Activated naive CD4-positive, alpha-beta T cell treated with anti-CD3 and anti-CD28 coated beads, Interleukin-2, amount 10 ng/mL, durations not matched to agents 7 days and 5 days (primary cell): ENCODE measurements around the gene CRB1.

ENCODE experiments used
- CTCF ChIA-PET: fragments of 350-600 bp; sonication (Branson Sonifier 250); formaldehyde crosslinking; loops from one replicate; lab custom pipeline; 2021; ENCODE audit warnings: antibody characterized with exemption; lab: Charles Lee
- DNase-seq: peaks from one replicate; pipeline ENCODE4 v3.0.0-alpha.2; 2020
- H3K27ac Mint-ChIP-seq: one replicate; pipeline ENCODE4 v1.8.0; 2021; ENCODE audit warnings: mild to moderate bottlenecking, moderate library complexity, mixed read lengths
- H3K27me3 Mint-ChIP-seq: one replicate; pipeline ENCODE4 v1.8.0; 2021; ENCODE audit warnings: mild to moderate bottlenecking, mixed read lengths
- H3K36me3 Mint-ChIP-seq: one replicate; pipeline ENCODE4 v1.8.0; 2021; ENCODE audit warnings: mixed read lengths
- H3K4me1 Mint-ChIP-seq: one replicate; pipeline ENCODE4 v1.8.0; 2021; ENCODE audit warnings: mixed read lengths
- H3K4me3 Mint-ChIP-seq: one replicate; pipeline ENCODE4 v1.8.0; 2021; ENCODE audit warnings: mild to moderate bottlenecking, moderate library complexity, mixed read lengths
- H3K9me3 Mint-ChIP-seq: one replicate; pipeline ENCODE4 v1.8.0; 2021; ENCODE audit warnings: mixed read lengths

Gene CRB1

DNA sequence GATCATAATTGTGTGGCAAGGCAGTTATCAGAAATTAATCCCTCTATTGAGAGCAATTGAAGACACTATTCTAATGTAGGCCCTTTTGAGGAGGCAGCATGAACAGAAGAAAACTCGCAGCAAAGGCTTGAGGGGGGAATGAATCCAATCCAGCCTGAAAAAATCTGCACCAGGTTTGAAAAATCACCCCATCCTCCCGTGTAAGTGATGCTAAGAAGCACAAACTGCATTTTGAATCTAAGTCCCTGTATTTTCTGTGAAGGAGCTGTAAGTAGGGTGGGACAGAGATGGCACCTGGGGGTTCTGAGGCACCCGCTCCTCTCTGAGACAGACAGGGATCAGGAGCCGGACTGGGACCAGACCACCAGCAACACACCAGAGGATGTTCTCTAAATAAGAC is at the start of gene CRB1:
Gene CRB1 (plus strand): TSS at position 241 of the 400 bp plus-strand sequence. CDS start 161 bp downstream, outside the sequence.
- CTCF ChIA-PET = no interaction called here
- no peak for DNase-seq
- Mint-ChIP-seq H3K9me3 (no peaks in the 10 kb centered on the region), H3K27me3 (peaks cover 7% of the 10 kb centered on the region), H3K4me1 (no peaks in the 10 kb centered on the region), H3K27ac (no peak within 1 kb of the TSS), H3K4me3 (no peak within 1 kb of the TSS), H3K36me3 (no peaks in the 10 kb centered on the region)

DNA sequence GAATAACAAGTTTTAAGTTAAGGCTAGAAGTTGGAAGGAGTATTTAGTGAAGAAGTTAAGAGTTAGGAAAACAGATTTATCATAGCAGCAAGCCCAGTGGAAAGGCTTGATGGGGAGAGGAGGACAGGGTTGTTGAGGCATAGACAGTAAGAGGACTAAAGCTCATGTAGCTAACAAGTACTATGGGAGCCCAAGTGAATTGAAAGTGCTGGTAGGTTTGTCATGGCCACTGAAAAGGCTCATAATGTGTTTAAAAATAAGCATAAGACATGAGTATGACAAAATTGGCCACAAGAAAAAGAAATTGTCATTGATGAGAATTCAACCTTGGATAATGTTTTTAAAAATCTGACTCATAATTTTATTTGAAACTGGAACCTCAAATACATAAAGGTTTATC is 49.2 kb upstream of the CRB1 start:
- H3K27ac Mint-ChIP-seq = no peak overlapping the region
- H3K9me3 Mint-ChIP-seq = no peaks in the 10 kb centered on the region
- peaks cover 4% of the 10 kb centered on the region for H3K4me1 Mint-ChIP-seq
- H3K4me3 Mint-ChIP-seq = no peak overlapping the region
- no peaks in the 10 kb centered on the region for H3K36me3 Mint-ChIP-seq
- H3K27me3 Mint-ChIP-seq = no peaks in the 10 kb centered on the region
- CTCF ChIA-PET = no interaction called here
- DNase-seq = no peak

DNA sequence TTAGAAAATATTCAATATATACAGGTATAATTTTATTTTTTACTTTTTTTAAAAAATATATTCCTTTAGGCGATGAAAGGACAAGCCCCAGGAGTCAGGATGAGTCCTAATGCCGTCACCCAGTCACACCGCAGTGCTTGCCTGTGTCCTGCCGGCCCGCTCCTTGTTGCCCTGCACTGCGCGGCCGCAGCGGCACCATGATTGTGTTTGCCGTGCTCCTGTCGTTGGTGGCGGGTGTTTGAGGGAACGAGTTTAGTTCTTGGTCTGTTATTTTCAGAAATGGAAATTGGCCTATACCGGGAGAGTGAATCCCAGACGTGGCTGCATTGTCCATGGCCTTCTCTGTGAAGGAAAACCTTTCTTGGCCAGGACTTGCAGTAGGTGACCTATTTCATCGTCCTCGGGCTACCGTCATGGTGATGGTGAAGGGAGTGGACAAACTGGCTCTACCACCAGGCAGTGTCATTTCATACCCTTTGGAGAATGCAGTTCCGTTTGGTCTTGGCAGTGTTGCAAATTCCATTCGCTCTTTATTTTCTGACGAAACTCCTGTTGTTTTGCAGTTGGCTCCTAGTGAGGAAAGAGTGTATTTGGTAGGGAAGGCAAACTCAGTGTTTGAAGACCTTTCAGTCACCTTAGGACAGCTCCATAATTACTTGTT is 45.9 kb upstream of the CRB1 start:
- CTCF ChIA-PET = no interaction called here
- Mint-ChIP-seq H3K4me1 (peaks cover 4% of the 10 kb centered on the region), H3K4me3 (no peak overlapping the region), H3K36me3 (no peaks in the 10 kb centered on the region), H3K27me3 (no peaks in the 10 kb centered on the region), H3K27ac (no peak overlapping the region), H3K9me3 (no peaks in the 10 kb centered on the region)
- DNase-seq = no peak

DNA sequence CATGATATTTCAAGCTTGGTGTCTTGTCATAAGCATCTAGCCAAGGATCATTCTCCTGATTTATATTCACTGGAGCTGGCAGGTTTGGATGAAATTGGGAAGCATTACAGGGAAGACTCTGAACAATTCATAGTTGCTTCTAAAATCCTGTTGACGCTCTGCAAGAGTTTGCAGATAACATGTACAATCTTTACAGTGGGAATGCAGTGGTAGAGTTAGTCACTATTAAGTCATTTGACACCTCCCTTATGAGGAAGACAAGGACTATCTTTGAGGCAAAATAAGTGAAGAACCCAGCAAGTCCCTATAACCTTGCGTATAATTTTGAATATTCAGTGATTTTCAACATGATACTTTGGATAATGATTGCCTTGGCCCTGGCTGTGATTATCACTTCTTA is 45.3 kb upstream of the CRB1 start:
- no peaks in the 10 kb centered on the region for H3K27me3 Mint-ChIP-seq
- H3K36me3 Mint-ChIP-seq = no peaks in the 10 kb centered on the region
- H3K9me3 Mint-ChIP-seq = no peaks in the 10 kb centered on the region
- H3K4me3 Mint-ChIP-seq = no peak overlapping the region
- DNase-seq = no peak
- H3K27ac Mint-ChIP-seq = no peak overlapping the region
- CTCF ChIA-PET = no interaction called here
- H3K4me1 Mint-ChIP-seq = peaks cover 4% of the 10 kb centered on the region

DNA sequence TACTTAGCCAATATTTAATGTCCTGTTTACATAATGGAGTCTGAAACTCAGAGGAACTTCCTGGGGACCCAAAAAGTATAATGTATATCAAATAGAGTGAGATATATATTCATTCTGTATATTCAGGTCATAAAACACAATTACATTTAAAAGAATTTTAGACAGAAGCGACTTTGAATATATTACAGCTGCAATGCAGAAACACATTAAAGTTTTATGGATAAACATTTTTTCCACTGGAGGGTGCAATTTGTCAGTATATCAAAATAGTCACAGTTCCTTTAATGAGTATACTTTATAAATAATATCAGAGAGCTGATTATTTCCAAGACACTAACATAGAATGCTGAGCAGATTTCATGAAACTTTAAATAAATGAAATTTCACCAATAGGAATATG is 43.9 kb upstream of the CRB1 start:
- no peak overlapping the region for H3K27ac Mint-ChIP-seq
- H3K9me3 Mint-ChIP-seq = no peaks in the 10 kb centered on the region
- H3K27me3 Mint-ChIP-seq = no peaks in the 10 kb centered on the region
- H3K36me3 Mint-ChIP-seq = no peaks in the 10 kb centered on the region
- H3K4me1 Mint-ChIP-seq = peaks cover 4% of the 10 kb centered on the region
- H3K4me3 Mint-ChIP-seq = no peak overlapping the region
- no peak for DNase-seq
- CTCF ChIA-PET = no interaction called here

DNA sequence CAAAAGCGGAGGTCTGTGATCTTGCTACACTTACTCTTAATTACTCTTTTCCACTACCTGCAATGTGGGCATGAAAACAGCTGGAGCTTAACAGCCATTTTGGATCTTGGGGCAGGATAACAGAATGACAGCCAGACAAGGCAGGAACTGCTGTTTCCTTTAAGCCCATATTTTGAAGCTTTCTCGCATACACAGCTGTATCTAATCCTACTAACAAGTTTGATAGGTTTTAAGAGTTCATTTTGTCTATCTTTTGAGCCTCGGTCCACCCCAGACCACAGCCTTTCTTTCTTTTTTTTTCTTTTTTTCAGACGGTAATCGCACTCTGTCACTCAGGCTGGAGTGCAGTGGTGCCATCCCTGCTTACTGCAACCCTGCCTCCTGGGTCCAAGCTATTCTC is 42.4 kb upstream of the CRB1 start:
- H3K4me3 Mint-ChIP-seq = no peak overlapping the region
- DNase-seq = no peak
- H3K9me3 Mint-ChIP-seq = no peaks in the 10 kb centered on the region
- no peaks in the 10 kb centered on the region for H3K36me3 Mint-ChIP-seq
- no peak overlapping the region for H3K27ac Mint-ChIP-seq
- H3K27me3 Mint-ChIP-seq = no peaks in the 10 kb centered on the region
- H3K4me1 Mint-ChIP-seq = no peaks in the 10 kb centered on the region
- CTCF ChIA-PET = interaction anchor here (1.0 kb wide), 1 partner anchor 131 kb away, joined by 3 read pairs; no protein-coding TSS in a partner anchor

DNA sequence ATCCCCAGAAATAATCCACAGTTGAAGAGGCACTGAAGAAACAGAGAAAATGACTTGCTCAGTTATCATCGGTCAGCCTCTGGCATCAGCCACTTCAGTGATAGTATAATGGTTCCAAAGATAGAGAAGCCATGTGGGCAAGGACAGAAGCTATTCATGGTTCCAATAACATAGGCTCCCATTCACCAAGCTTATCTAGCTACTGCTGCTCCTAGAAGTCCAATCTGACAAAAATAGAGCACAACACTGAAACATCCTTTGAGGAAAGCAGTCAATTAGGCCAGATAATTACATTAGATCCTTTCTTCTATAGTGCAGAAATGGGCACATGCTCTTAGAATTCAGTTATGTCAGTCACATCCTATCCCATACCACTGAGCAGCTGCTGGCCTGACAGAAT is 33.5 kb upstream of the CRB1 start:
- Mint-ChIP-seq H3K36me3 (no peaks in the 10 kb centered on the region), H3K4me3 (no peak overlapping the region), H3K9me3 (no peaks in the 10 kb centered on the region), H3K4me1 (no peaks in the 10 kb centered on the region), H3K27ac (no peak overlapping the region), H3K27me3 (no peaks in the 10 kb centered on the region)
- CTCF ChIA-PET = no interaction called here
- no peak for DNase-seq

DNA sequence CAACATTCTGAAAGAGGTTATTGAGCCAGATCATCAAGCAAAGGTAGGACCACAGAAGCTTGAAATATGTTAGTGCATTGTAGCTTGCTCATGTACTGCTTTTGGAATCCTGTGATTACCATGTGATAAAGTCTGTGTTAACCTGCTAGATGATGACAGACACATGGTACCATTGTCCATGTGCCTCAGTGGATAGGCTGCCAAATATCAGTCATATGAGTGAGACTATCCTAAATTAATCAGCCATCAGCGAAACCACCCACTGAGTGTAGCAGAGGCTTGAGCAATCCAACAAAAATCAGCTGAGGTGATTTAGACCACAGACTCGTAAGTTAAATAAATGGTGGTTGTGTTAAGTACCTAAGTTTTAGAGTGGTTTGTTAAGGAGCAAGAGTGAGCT is 32.7 kb upstream of the CRB1 start:
- no peaks in the 10 kb centered on the region for H3K27me3 Mint-ChIP-seq
- H3K9me3 Mint-ChIP-seq = no peaks in the 10 kb centered on the region
- H3K36me3 Mint-ChIP-seq = no peaks in the 10 kb centered on the region
- no peaks in the 10 kb centered on the region for H3K4me1 Mint-ChIP-seq
- DNase-seq = no peak
- no peak overlapping the region for H3K27ac Mint-ChIP-seq
- H3K4me3 Mint-ChIP-seq = no peak overlapping the region
- CTCF ChIA-PET = no interaction called here

DNA sequence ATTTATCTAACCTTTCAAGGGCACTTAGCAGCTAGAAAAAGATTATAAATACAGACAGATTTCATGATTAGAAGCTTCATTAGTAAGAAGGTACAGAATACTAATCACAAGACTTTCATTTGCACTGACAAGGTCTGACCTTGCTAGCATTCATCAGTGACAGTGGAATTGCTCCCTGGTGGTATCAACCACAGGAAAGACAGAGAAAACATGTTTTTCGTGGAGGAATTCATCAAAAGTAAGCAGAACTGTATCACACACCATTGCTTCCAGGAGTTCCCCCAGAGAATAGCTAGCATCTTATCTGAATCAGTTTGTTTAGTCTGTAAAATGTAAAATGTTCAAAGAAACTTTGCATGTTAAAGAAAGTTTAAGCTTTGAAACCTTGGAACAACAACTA is 20.6 kb upstream of the CRB1 start:
- no peaks in the 10 kb centered on the region for H3K27me3 Mint-ChIP-seq
- no peak for DNase-seq
- no peaks in the 10 kb centered on the region for H3K36me3 Mint-ChIP-seq
- CTCF ChIA-PET = no interaction called here
- H3K4me1 Mint-ChIP-seq = no peaks in the 10 kb centered on the region
- H3K4me3 Mint-ChIP-seq = no peak overlapping the region
- H3K27ac Mint-ChIP-seq = no peak overlapping the region
- no peaks in the 10 kb centered on the region for H3K9me3 Mint-ChIP-seq

DNA sequence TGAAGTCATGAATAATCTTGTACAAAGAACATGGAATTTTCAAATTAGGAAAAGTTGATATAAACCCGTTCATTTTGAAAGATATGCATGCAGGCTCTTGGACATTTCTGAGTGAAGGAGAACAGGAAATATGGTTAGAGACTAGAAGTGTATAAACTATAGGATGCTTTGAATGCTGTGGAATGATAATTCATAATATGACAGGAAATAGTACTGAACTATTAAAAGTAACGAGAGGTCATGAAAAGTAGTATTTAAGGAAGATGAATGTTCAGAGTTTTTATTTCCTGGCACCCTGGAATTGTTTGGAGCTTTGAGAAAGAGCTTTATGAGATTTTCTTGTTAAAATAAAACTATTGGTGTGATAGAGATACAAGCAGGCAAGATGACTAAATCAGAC is 18.7 kb upstream of the CRB1 start:
- CTCF ChIA-PET = no interaction called here

DNA sequence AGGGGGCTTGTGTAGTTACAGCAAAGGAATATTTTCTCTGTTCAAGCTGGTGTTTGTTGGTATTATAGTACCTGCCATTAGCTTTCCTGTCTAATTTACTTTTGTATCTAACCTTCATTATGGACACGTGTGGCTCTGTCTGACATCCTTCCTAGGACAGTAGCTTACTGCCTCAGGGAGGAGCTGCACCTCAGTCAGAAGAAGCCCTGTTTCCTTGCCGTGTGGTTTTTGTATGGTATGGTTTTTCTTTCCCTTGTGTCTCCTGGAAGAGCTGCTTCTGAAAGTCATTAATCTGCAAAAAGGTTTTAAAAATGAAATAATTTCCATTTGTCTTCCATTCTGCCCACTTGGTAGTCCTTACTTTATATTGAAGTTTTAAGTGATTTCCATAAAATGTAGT is 17.4 kb upstream of the CRB1 start:
- no peaks in the 10 kb centered on the region for H3K27me3 Mint-ChIP-seq
- CTCF ChIA-PET = no interaction called here
- H3K36me3 Mint-ChIP-seq = no peaks in the 10 kb centered on the region
- no peak overlapping the region for H3K4me3 Mint-ChIP-seq
- no peaks in the 10 kb centered on the region for H3K9me3 Mint-ChIP-seq
- H3K4me1 Mint-ChIP-seq = no peaks in the 10 kb centered on the region
- DNase-seq = no peak
- no peak overlapping the region for H3K27ac Mint-ChIP-seq

More for the DNA sequence above, 18.7 kb upstream of the CRB1 start:
- Mint-ChIP-seq H3K27me3 (no peaks in the 10 kb centered on the region), H3K36me3 (no peaks in the 10 kb centered on the region), H3K27ac (no peak overlapping the region), H3K9me3 (no peaks in the 10 kb centered on the region), H3K4me1 (no peaks in the 10 kb centered on the region), H3K4me3 (no peak overlapping the region)
- no peak for DNase-seq

DNA sequence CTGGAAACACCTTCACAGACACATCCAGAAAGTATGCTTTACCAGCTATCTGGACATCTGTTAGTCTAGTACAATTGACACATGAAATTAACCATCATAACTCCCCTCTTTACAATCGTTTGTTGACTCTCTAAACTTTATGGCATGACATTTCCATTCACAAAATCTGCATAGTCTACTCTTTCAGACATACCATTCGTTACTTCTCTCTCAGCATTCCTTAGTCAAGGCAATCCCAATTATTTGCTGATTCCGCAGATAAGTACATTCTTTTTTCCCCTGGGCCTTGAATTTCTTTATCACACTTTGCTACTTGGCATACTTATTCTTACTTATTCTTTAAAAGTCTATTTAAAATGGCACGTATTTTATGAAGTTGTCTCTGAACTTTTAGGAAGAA is 15.1 kb upstream of the CRB1 start:
- Mint-ChIP-seq H3K4me3 (no peak overlapping the region), H3K9me3 (no peaks in the 10 kb centered on the region), H3K4me1 (no peaks in the 10 kb centered on the region), H3K27me3 (no peaks in the 10 kb centered on the region), H3K36me3 (no peaks in the 10 kb centered on the region), H3K27ac (no peak overlapping the region)
- no peak for DNase-seq
- CTCF ChIA-PET = no interaction called here

DNA sequence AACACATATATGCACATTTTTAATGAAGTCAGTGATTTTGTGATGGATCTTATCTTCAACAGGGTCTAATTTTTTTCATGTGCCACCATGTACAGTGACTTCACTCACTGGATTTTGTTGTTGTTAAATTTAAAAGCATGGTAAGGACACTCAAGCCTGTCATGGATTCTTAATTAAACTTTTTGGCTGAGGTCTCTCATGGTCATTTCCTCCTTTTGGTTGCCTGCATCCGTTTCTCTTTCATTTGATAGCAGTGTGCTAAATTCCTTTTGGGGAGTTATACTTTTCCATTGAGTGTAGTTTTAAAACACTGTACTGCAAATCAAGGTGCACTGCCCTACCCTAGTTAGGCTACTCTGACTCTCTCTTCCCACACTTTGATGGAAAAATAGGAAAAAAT is 13.2 kb upstream of the CRB1 start:
- no peak for DNase-seq
- H3K4me3 Mint-ChIP-seq = no peak overlapping the region
- no peaks in the 10 kb centered on the region for H3K27me3 Mint-ChIP-seq
- no peaks in the 10 kb centered on the region for H3K9me3 Mint-ChIP-seq
- no peaks in the 10 kb centered on the region for H3K4me1 Mint-ChIP-seq
- no peak overlapping the region for H3K27ac Mint-ChIP-seq
- CTCF ChIA-PET = no interaction called here
- H3K36me3 Mint-ChIP-seq = no peaks in the 10 kb centered on the region

DNA sequence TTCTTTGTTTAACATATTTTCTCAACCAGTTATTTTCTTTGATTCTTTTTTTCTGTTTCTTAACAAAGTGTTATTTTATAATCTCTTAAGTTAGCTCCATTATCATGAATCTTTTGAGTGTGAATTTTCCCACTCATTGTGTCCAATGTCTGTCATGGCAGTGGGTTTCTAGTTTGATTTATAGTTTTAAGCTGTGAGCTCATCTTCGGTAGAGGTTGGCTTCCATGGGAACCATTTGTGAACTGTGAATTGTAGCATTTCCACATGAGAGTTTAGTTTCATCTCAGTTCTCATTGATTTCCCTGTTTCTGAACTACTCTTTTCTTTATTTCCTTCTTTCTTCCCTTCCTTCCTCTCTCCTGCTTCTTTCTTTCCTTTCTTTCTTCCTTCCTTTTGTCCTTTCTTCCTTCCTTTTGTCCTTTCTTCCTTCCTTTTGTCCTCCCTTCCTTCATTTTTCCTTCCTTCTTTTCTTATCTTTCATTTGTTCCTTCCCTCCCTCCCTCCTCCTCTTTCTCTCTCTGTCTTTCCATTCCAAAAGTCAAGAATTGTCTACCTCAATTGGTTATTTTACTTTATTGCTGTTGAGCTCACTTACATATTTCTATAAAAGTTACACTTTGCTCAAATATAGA is 3.0 kb upstream of the CRB1 start:
- DNase-seq = no peak
- Mint-ChIP-seq H3K4me3 (no peak overlapping the region), H3K4me1 (no peaks in the 10 kb centered on the region), H3K27me3 (peaks cover 7% of the 10 kb centered on the region), H3K9me3 (no peaks in the 10 kb centered on the region), H3K36me3 (no peaks in the 10 kb centered on the region), H3K27ac (no peak overlapping the region)
- CTCF ChIA-PET = no interaction called here

DNA sequence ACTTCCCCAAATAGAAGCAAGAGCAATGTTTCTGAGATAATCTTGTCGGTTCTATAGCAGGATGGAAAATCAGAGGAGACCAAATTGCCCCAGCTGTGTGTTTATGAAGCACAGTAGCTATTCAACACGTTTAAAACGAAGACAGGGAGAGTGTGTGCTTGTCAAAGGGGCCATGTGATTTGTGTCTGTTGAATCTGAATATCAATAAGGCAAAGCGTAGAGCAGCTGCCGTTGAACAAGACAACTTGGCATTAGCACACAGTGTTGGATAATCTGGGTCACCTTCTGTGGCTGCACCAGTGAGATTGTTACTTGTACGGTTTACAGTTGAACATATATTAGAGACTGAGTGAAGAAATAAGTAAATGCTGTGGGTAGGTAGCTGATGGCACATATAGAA is 1.0 kb downstream of the CRB1 start:
- H3K4me1 Mint-ChIP-seq = no peaks in the 10 kb centered on the region
- CTCF ChIA-PET = no interaction called here
- no peak overlapping the region for H3K4me3 Mint-ChIP-seq
- no peak overlapping the region for H3K27ac Mint-ChIP-seq
- peaks cover 7% of the 10 kb centered on the region for H3K27me3 Mint-ChIP-seq
- H3K9me3 Mint-ChIP-seq = no peaks in the 10 kb centered on the region
- H3K36me3 Mint-ChIP-seq = no peaks in the 10 kb centered on the region
- DNase-seq = no peak
